Endodermal cell (in vitro differentiated cells): ENCODE measurements around the gene PALB2. TPM values are rescaled to one million over a fixed set of nuclear protein-coding genes. Genes with fewer than 3 reads are reported as not detected.

Source experiments
- DNase-seq: peaks from one replicate; pipeline ENCODE4 v3.0.0-alpha.2; 2017
- H3K27ac ChIP-seq: 2 replicates; pipeline ENCODE4 v1.5.1; 2013; ENCODE audit warnings: mild to moderate bottlenecking, low read depth, low read length, moderate library complexity
- H3K27me3 ChIP-seq: 2 replicates; pipeline ENCODE4 v1.6.1; 2013; ENCODE audit warnings: mild to moderate bottlenecking, low read length, moderate library complexity; ENCODE audit not compliant: insufficient read depth, control insufficient read depth, poor library complexity, severe bottlenecking
- H3K36me3 ChIP-seq: 2 replicates; pipeline ENCODE4 v1.7.0; 2013; ENCODE audit warnings: mild to moderate bottlenecking, low read length, moderate library complexity; ENCODE audit not compliant: control insufficient read depth, insufficient read depth
- H3K4me1 ChIP-seq: one replicate; pipeline ENCODE4 v1.7.0; 2013; ENCODE audit warnings: low read length; ENCODE audit not compliant: control insufficient read depth, insufficient read depth
- H3K4me3 ChIP-seq: 2 replicates; pipeline ENCODE4 v1.5.1; 2013; ENCODE audit warnings: mild to moderate bottlenecking, low read length, moderate library complexity
- H3K9ac ChIP-seq: 2 replicates; pipeline ENCODE4 v1.6.1; 2013; ENCODE audit warnings: mild to moderate bottlenecking, low read length, moderate library complexity; ENCODE audit not compliant: poor library complexity, severe bottlenecking; ENCODE audit errors: extremely low read depth
- H3K9me3 ChIP-seq: 2 replicates; pipeline ENCODE4 v1.6.1; 2013; ENCODE audit warnings: mild to moderate bottlenecking, low read length, moderate library complexity; ENCODE audit not compliant: control insufficient read depth
- H3K27ac Mint-ChIP-seq: 2 replicates; pipeline ENCODE4 v1.8.0; 2020; ENCODE audit warnings: mixed read lengths
- H3K27me3 Mint-ChIP-seq: 2 replicates; pipeline ENCODE4 v1.8.0; 2021; ENCODE audit warnings: mild to moderate bottlenecking, mixed read lengths; ENCODE audit not compliant: insufficient read depth
- H3K36me3 Mint-ChIP-seq: 2 replicates; pipeline ENCODE4 v1.8.0; 2020; ENCODE audit warnings: low read depth, mixed read lengths
- H3K4me1 Mint-ChIP-seq: 2 replicates; pipeline ENCODE4 v1.8.0; 2020; ENCODE audit warnings: mixed read lengths
- H3K4me3 Mint-ChIP-seq: 2 replicates; pipeline ENCODE4 v1.8.0; 2020; ENCODE audit warnings: mild to moderate bottlenecking, moderate library complexity, mixed read lengths
- H3K9me3 Mint-ChIP-seq: 2 replicates; pipeline ENCODE4 v1.8.0; 2020; ENCODE audit warnings: mild to moderate bottlenecking, mixed read lengths
- WGBS, 2 experiments: methylation state at CpG; one replicate each; pipeline versions ENCODE4 v1.1.5 to v1.1.7; 2013; ENCODE audit warnings: missing lambda C conversion rate in 2 of 2, mixed read lengths in 1 of 2; ENCODE audit not compliant: insufficient coverage in 1 of 2, insufficient read length in 1 of 2; 5-methylcytosine and 5-hydroxymethylcytosine counted together
- long read RNA-seq, 4 experiments: library from polyadenylated mRNA in 2 of 4; library from RNA in 1 of 4; library from capped mRNA in 1 of 4; stranded (forward) in 3 of 4; unstranded in 1 of 4; transcript quantifications; one replicate each; pipeline ENCODE4 v2.0.0, GENCODE V29; 2020 to 2021; ENCODE audit warnings: inconsistent platforms in 1 of 4
- polyA plus RNA-seq, 2 experiments: library from polyadenylated mRNA; stranded (reverse); fragments of 50-300 nt; gene quantifications; one replicate each; pipeline ENCODE4 v1.2.3, GENCODE V29; 2013
- total RNA-seq, 2 donors: library from RNA; stranded (reverse); fragmentation: NEBNext Ultra II Directional in 1 of 2; extraction: Animal tissue kit (Norgen Biotek cat#: 25700) in 1 of 2; gene quantifications; 2 replicates in 1 of 2; 3 replicates in 1 of 2; pipeline ENCODE4 v1.2.1, GENCODE V29; 2021
- TF ChIP-seq, protein P1 (sequence below): fragments of 200-600 bp; sonication (generic); conservative IDR thresholded peaks from 2 replicates; pipeline ENCODE4 v1.5.0; 2021; ENCODE audit warnings: antibody characterized with exemption, mild to moderate bottlenecking

The PALB2 gene
- 10 to 100 TPM; 20.0 to 24.8 TPM for total RNA-seq
- polyA plus RNA-seq (2013, experiment 1 of 2) = 19.4 TPM
- polyA plus RNA-seq (2013, experiment 2 of 2) = 12.1 TPM
- long read RNA-seq, experiment 1, partial matches to known transcripts = 1 of 2 reads
- long read RNA-seq, experiment 1, other reads (novel, unspliced or antisense) = 1 of 2 reads
- long read RNA-seq, experiment 2, full-length matches to known transcripts = 24 of 36 reads
- long read RNA-seq, experiment 2, partial matches to known transcripts = 4 of 36 reads
- long read RNA-seq, experiment 2, other reads (novel, unspliced or antisense) = 8 of 36 reads
- long read RNA-seq, experiment 3, full-length matches to known transcripts = 42 of 60 reads
- long read RNA-seq, experiment 3, partial matches to known transcripts = 7 of 60 reads
- long read RNA-seq, experiment 3, other reads (novel, unspliced or antisense) = 11 of 60 reads
- long read RNA-seq, experiment 4, full-length matches to known transcripts = 1 of 5 reads
- long read RNA-seq, experiment 4, partial matches to known transcripts = 3 of 5 reads
- long read RNA-seq, experiment 4, other reads (novel, unspliced or antisense) = 1 of 5 reads

DNA sequence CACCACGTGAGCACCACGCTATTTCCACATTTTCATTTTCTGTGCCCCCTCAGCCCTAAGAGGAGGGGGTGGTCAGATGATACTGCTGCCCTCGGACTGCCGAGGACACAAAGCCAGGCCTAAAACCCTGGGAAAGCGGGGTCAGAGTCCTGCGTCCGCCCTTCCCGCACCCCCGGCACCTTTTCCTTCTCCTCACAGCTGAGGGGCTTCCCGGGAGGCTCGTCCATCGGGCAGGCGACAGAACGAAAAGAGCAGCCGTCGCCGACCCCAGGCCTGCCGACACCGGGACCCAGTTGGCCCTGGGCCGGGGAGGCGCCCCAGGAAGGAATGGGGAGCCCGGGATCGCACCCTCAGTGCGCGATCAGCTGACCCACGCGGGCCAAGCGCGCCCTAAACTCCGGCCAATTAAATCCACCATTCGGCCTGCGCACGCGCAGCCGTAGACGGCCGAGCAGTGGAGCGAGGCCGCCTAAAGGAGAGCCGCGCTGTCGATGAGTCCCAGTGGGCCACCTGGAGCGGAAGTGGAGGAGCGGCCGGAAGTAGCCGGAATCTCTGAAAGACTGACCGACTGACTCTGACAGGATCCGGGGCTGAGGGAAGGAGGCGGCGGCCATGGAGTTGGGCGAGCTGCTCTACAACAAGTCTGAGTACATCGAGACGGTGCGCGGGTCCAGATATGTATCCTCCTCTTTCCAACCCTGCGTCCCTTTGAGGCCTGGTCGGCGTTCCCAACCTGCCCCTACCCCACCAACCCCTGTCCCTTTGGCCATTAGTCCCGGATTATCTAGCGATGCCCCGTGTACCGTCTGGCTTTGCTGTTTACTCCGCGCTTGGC lies at the start of gene PALB2, which contains the start of gene DCTN5:
Gene PALB2 (minus strand): TSS at position 380 of the 835 bp plus-strand sequence. CDS start 153 bp downstream, at position 227.
Gene DCTN5 (plus strand): TSS at position 536 of the 835 bp plus-strand sequence. CDS start 77 bp downstream, at position 613.
- H3K27me3 Mint-ChIP-seq = no peaks in the 10 kb centered on the region
- DNase-seq = peak; percentile 92
- Histone ChIP-seq H3K9ac (peak within 1 kb of the TSS; percentile 86), H3K27ac (peak within 1 kb of the TSS; percentile 61), H3K27me3 (no peaks in the 10 kb centered on the region), H3K4me1 (peaks cover 7% of the 10 kb centered on the region), H3K4me3 (peak within 1 kb of the TSS; percentile 94), H3K36me3 (peaks cover 30% of the 10 kb centered on the region), H3K9me3 (no peaks in the 10 kb centered on the region)
- H3K36me3 Mint-ChIP-seq = peaks cover 25% of the 10 kb centered on the region
- peak within 1 kb of the TSS; percentile 99 for H3K4me3 Mint-ChIP-seq
- WGBS, 2 experiments = 0% methylated on average over 29 to 64 of the region's 64 CpGs
- TF ChIP-seq, protein P1, sequence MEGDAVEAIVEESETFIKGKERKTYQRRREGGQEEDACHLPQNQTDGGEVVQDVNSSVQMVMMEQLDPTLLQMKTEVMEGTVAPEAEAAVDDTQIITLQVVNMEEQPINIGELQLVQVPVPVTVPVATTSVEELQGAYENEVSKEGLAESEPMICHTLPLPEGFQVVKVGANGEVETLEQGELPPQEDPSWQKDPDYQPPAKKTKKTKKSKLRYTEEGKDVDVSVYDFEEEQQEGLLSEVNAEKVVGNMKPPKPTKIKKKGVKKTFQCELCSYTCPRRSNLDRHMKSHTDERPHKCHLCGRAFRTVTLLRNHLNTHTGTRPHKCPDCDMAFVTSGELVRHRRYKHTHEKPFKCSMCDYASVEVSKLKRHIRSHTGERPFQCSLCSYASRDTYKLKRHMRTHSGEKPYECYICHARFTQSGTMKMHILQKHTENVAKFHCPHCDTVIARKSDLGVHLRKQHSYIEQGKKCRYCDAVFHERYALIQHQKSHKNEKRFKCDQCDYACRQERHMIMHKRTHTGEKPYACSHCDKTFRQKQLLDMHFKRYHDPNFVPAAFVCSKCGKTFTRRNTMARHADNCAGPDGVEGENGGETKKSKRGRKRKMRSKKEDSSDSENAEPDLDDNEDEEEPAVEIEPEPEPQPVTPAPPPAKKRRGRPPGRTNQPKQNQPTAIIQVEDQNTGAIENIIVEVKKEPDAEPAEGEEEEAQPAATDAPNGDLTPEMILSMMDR = no peak
- no peaks in the 10 kb centered on the region for H3K9me3 Mint-ChIP-seq
- peak within 1 kb of the TSS; percentile 97 for H3K27ac Mint-ChIP-seq
- H3K4me1 Mint-ChIP-seq = peaks cover 15% of the 10 kb centered on the region

DNA sequence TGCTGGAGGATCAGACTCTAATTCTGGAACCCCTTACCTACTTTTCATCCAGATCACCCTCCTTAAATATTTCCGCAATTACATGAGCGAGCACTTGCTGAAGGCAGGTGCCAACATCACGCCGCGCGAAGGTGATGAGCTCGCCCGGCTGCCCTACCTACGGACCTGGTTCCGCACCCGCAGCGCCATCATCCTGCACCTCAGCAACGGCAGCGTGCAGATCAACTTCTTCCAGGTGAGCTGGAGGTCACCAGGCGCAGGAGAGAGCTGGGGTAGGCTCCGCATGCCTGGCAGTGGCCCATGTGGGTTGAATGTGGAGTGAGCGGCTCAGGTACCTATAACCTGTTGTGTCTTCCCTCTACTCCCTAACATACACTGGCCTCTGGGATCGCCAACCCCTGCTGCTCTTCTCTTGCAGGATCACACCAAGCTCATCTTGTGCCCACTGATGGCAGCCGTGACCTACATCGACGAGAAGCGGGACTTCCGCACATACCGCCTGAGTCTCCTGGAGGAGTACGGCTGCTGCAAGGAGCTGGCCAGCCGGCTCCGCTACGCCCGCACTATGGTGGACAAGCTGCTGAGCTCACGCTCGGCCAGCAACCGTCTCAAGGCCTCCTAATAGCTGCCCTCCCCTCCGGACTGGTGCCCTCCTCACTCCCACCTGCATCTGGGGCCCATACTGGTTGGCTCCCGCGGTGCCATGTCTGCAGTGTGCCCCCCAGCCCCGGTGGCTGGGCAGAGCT lies 48.5 kb upstream of the PALB2 start:
- Mint-ChIP-seq H3K27ac (no peak overlapping the region), H3K27me3 (no peaks in the 10 kb centered on the region), H3K36me3 (peaks cover 63% of the 10 kb centered on the region), H3K9me3 (no peaks in the 10 kb centered on the region), H3K4me3 (no peak overlapping the region), H3K4me1 (peaks cover 4% of the 10 kb centered on the region)
- H3K4me3 ChIP-seq = no peak overlapping the region
- no peaks in the 10 kb centered on the region for H3K27me3 ChIP-seq
- no peaks in the 10 kb centered on the region for H3K9me3 ChIP-seq
- DNase-seq = no peak
- TF ChIP-seq, protein P1 = no peak
- 94 to 97% methylated on average over 10 to 36 of the region's 36 CpGs for WGBS, 2 experiments
- H3K9ac ChIP-seq = no peak overlapping the region
- peaks cover 67% of the 10 kb centered on the region for H3K36me3 ChIP-seq
- no peak overlapping the region for H3K27ac ChIP-seq
- no peaks in the 10 kb centered on the region for H3K4me1 ChIP-seq
